Posterior cingulate gyrus (tissue), 11 donors: ENCODE data around the gene MCM9.

Source experiments
- DNase-seq, 10 donors: peaks; one replicate each; pipeline versions ENCODE4 v3.0.0 to v3.0.0-alpha.2; 2020 to 2021; ENCODE audit warnings: mixed read lengths in 3 of 10
- intact Hi-C: fragments of 100-400 bp; cut with DNase I; formaldehyde crosslinking; loops from one replicate; pipeline ENCODE4 v1.15.1; 2023

Gene MCM9

DNA sequence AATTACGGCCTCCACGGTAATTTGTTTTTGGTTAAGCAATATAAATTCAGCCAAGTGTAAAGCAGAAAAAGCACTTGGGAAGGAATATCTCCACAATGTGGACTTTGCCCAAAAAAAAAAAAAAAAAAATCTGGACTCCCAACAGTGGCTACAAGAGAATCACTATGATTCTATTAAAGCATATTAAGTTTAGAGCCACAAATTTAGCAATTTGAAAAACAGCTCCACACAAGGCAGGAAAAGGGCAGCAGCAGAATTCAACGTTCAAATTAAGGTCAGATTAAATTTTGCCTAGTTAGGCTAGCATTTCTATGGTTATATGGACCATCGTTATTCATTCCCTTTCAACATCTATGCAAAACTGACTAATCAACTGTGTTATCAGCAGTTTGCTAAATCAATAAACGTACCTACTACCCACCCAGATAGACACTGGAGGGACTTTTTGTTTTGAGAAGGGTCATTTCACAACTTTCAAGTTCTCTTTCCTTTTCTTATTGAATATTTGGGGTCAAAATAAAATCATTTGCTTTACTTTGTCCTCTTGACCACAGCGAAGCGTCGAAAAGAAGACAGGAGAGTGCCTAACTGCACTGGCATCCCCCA, 1.0 kb downstream of the MCM9 start:
- intact Hi-C loops: loop anchor here (1.0 kb wide), 1 partner anchor 40 kb away; the partner anchor contains the start of gene ASF1A

DNA sequence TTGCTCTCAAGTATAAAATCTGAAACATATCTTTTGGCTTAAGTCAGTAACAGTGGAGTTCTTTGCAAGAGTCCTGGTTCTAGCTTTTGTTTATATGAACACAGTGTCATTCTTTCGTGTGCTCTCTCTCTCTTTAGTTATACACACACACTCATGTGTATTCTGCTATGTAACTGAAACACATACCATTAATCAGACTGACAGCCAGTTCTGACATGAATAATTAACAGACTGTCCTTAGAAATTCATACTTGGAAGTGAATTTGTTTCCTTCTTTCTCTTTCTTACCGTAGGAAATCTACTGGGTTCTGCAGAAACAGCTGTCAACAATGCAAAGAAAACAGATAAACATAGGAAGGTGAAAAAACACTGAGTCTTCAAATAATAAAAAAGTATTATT, 2.5 kb downstream of the MCM9 start:
- DNase-seq: no peak
- intact Hi-C loops: no loop called here

More for the DNA sequence above, 1.0 kb downstream of the MCM9 start:
- no peak for DNase-seq

DNA sequence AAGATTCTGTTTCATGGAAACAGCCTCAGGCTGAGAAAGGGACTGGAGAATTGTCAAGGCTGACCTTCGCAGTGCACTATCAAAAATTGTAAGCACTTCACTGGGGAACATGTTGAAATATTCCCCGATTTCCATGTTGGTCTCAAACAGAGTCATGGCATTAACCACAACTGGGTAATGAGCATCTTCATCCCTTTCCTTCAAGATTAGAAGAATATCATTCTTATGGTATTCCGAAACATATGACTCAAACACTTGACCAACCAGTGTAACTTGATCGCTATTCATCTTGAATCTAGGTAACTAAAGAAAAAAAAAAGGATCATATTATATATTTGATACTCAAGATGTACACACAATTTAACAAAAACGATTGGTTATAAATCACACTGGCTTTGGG, 3.5 kb downstream of the MCM9 start:
- intact Hi-C loops: no loop called here

DNA sequence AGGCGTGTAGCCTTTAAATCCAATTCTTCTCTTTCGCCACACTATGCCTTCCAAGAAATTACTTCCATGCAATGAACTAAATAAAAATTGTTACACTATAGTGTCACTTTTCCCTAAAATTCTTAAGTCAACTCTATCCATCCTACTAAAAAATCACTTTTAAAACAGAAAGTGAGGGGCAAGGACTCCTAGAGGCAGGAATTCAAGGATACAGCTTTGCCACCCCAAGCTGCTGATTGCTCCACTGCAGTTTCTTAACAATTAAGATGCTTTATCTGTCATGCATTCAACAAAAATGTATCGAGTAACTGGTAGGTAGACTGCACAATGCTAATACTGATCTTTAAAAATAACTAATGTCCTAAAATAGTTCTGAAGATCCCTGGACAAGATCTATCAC, 4.3 kb downstream of the MCM9 start:
- no peak for DNase-seq
- intact Hi-C loops: no loop called here

More for the DNA sequence above, 3.5 kb downstream of the MCM9 start:
- no peak for DNase-seq

DNA sequence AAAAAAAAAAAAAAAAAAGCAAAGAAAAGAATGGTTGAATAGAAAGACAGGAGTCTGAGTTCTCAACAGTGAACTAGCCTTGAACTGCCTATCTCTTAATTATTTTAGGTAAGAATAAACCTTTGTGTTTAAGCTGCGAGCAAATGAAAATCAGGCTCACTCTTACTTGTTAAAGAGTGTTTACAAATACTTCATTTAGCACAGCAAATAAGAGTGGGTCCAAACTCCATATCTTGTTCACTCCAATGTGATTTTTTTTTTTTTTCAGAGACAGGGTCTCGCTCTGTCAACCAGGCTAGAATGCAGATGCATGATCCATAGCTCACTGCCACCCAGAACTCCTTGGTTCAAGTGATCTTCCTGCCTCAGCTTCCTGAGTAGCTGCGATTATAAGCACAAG, 11.9 kb downstream of the MCM9 start:
- intact Hi-C loops: no loop called here
- no peak for DNase-seq

DNA sequence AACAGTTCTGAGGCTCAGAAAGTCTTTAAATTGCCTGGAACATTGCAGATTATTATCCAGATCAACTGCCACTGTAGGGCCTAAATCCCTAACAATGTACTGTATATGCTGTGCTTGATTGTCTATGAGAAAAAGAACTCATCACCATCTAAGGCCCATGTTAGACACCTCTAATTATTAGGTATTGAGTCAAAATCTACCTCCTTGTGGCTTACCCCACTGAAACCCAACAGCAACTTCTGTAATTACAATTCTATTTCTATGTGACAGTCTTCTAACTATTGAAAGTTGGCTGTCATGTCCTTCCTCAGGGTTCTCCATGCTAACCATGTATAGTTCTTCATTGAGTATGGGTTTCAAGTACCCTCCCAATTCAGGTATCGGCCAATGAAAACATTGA, 13.9 kb downstream of the MCM9 start:
- no peak for DNase-seq
- intact Hi-C loops: no loop called here

DNA sequence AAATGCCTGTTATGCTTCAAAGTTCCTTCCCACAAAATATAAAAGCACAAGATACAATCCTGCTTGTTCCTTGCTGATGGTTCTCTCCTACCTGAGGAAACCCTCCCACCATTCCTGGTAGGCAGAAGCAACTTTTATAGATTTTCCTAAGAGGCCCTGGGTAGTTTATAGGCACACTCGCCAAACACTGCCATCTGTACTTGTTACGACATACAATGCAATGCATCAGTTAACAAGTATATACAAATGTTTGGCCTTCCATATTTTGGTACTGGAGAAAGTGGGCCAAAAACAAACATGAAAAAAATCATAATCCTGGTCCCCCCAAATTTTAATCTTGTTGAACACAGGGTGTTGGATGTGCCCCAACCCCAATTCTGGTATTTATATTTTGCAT, 16.6 kb downstream of the MCM9 start:
- intact Hi-C loops: no loop called here
- no peak for DNase-seq

DNA sequence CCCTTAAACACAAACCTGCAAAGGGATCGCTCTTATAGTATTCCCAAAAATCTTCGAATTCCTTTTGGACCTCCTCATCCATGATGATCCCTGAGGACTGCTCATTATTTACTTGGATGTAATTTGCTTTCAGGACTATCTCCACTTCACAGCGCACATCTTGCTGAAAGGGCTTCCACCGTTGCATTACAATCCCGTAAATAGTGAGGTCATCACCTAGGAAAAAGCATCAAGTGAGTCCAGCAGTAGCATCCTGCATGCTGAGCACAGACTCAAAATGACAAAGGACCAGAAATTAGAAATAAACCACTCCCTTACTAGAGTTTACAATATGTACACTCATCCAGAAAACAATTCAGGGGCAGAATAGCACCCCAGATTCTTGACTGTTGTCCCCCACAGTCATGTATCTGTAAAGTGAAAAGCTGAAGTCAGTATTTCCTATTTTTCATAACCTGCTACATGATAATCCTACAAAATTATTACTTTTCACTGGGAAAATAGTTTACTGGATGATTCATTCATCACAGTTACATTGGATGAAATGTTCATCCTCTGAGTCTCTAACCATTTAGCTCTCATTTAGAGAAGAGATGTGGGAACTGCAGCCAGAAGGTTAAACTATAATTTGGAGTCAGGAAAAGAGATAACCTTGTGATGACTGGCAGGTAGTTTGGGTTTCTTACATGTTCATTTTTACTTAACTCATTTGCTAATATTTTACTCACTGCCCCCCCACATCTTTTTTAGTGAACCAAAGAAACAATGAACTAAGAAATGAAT, 17.2 kb downstream of the MCM9 start:
- DNase-seq: no peak
- intact Hi-C loops: no loop called here

DNA sequence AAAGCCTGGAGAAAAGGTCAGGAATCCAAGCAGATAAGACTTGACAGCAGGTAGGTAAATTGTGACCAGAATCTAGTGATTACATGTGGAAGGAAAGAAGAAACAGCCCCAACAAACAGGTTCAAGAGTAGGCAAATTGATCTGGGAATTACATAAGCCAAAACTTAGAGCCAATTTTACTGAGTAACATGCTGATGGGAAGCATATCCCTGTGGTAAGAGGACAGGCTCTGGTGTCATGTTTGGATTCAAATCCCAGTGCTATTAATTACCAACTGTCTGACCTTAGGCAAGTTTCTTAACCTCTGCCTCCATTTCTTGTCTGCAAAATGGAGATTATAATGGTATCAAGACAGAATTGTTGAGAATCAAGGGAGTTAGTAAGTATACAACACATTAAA, 20.4 kb downstream of the MCM9 start:
- intact Hi-C loops: no loop called here
- DNase-seq: no peak

DNA sequence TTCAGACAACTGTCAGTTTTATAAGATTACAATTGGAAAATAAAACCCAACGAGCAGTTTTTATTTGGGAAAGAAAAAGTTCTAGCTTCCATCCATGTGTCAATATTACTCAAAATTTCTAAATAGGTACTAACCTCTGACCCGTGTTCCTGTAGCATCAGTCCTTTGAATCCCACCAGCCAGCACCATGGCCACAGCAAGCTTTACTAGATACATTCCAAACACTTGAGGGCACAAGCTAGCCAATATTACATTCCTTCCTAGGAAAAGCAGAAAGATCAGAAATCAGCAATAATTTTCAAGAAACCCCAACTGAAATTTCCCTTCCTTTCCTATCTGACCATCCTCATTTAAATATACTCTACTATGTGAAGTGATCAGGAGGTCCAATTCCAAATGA, 21.8 kb downstream of the MCM9 start:
- DNase-seq: no peak
- intact Hi-C loops: no loop called here

DNA sequence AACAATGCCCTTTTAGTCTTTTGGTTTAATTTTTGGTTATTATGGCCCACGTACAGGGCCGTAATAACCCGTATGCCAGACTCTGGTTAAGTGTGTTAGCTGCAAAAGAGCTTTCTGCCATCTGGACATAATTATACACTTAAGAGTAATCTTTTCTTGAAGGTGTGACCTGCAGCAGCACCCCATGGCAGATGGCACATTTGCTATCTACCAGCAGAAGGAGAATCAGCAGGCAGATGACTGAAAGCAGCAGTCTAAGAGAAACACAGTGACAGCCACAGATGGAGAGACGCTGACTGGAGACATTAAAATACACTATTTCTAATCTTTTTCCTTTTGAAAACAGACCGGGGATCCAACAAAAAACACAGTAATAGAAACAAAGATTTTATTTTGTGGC, 22.3 kb downstream of the MCM9 start:
- intact Hi-C loops: no loop called here
- DNase-seq: no peak

DNA sequence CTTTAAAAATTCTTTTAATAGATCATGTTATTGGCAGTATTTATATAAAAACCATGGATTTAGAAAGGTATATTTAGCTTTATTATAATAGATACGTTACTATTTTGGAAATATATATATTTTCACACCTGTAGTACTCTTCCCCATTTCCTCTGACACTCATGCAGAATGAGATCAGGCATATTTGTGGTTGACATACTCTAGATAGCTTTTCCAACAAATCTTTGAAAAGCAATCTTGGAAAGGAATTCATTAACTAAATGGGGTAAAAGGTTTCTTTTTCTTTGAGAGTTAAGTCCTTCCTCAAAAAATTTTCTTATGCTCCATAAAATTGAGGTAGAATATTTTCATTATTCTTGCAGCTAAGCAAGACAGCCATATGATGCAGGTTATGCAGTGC, 26.5 kb downstream of the MCM9 start:
- intact Hi-C loops: no loop called here
- no peak for DNase-seq

DNA sequence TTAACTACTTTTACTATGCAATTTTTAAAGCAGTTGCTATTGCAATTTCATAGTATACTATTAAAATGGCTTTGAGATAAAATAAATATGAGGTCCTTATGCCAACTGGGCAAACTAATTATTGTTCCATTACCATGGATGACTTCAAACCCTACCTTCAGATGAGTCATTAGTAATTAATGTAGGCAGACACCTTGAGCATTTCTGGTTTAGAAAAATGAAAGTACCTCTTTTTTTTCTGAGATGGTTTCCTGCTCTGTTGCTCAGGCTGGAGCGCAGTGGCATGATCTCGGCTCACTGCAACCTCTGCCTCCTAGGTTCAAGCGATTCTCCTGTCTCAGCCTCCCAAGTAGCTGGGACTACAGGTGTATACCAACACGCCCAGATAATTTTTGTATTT, 29.1 kb downstream of the MCM9 start:
- no peak for DNase-seq
- intact Hi-C loops: no loop called here

DNA sequence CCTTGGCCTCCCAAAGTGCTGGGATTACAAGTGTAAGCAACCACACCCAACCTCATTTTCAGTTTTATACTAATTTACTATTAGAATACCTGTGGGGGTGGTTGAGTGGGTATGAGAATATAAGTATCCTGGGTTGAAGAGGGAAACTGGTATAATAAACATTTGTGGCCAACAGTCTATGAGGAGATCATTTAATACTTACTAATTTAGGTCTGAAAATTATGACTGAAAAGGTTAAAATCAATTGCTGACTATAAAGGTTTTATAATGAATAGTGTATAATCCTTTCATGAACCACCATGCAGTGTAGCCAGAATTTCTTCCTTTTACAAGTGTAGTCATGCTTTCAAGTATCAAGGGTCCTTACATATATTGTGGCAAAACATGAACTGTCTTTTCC, 29.9 kb downstream of the MCM9 start:
- DNase-seq: no peak
- intact Hi-C loops: no loop called here

DNA sequence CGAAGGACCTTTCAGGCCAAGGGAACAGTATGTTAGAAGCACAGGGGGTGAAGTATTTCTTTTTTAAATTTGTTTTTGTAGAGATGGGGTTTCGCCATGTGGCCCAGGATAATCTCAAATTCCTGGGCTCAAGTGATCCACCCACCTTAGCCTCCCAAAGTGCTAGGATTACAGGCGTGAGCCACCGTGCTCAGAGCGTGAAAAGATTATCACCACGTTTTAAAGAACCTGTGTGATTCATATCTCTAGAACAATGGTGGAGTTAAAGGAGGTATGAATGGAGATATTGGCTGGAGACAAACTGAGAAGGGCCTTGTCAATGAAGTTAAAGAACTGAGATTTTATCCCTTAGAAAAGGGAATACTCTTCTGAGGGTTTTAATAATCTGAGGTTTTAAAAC, 31.3 kb downstream of the MCM9 start:
- DNase-seq: no peak
- intact Hi-C loops: no loop called here

DNA sequence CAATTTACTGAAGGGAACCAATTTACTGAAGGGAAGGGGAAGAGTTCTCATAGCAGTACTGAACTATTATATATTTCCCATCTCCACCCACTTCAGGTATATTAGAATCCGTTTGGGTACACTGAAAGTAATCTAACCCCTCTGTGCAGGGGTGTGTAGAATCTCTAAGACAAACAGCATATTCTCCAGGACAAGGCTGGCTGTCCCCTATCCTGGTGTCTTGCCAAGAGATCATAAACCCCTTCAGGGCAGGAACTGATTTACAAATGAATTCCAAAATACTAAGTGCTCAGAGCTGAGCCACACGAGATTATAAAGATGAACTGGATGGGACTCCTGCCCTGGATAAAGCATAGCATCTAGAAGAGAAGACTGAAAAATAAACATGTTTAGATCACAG, 31.8 kb downstream of the MCM9 start:
- intact Hi-C loops: no loop called here
- no peak for DNase-seq

DNA sequence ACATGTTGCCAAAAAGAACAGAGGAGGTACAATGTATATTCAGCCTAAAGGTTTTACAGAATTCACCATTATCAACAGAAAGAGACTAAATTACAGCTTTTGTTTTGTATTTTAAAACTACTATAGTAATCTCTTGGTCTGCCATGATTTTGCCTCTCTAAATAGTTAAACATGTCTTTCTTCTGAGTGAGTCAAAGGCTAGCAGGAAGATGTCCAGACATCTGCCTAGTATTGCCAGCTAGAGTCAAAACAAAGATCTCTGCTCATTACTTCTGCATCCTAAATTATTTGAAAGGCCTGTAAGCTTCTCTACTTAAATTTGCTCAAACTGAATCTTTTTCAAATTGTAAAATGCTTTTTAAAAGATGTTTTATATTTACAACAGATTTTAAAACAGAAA, 32.2 kb downstream of the MCM9 start:
- intact Hi-C loops: no loop called here
- no peak for DNase-seq

DNA sequence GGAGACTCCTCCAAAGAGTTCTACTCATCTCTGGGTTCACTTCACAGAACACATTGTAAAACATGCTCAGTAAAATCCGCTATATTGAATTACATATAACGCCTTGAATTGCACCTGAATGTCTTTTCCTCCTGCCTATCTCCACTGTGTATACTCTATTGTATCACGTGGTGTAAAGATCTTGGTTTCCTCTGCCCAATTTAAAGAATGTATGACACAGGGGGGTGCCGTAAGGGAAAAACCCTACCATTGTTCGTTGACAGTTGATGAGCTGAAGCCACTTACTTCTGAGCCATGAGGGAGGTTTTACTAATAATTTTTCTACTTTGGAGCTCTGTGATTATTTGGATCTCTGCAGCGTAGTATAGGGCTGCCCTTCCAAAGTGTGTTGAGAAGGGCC, 35.0 kb downstream of the MCM9 start:
- intact Hi-C loops: no loop called here
- no peak for DNase-seq

DNA sequence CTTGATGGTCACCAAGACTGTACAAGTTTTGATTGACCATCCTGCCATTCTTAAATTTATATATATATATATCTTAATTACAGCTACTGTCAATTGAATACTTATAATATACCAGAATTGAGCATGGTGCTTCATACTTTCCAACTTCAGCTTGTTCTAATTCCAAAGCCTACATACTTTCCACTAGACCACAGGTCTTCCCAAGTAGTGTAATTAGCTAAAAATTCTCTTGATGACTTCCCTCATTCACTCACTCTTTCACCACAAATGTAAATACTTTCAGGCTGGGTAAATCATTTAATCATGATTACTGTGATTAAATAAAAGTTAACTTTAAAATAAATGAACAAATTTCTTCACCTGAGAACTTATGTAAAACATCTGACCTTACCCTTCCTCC, 37.6 kb downstream of the MCM9 start:
- intact Hi-C loops: no loop called here
- DNase-seq: no peak

DNA sequence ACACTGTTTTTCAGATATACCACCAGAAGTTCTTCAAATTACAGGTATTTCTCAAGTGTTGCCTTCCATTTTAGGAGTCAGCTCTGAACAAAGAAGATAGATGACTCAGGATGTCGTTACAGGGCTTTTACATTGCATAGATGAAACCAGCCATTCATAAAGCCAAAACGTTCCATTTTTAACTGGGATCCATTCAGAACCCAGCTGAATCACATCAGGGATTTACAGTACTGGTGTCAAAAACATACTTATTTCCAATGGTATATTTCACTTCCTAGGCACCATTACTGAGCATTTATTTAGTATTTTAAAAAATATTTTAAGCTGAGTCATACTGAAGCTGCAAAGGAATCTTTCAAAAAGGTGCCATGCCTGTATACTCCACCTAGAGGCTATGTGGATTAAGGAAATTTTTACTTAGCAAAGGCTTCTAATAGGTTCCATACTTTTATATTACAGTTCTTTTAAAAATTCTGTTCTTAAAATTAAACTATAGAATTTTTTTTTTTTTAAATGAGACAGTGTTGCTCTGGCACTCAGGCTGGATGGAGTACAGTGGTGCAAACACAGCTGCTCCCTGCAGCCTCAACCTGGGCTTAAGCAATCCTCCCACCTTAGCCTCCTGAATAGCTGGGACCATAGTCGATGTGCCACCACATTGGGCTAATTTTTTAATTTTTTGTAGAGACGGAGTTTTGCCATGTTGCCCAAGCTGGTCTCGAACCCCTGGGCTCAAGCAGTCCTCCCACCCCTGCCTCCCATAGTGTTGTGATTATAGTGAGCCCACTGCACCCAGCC, 38.4 kb downstream of the MCM9 start:
- no peak for DNase-seq
- intact Hi-C loops: no loop called here

DNA sequence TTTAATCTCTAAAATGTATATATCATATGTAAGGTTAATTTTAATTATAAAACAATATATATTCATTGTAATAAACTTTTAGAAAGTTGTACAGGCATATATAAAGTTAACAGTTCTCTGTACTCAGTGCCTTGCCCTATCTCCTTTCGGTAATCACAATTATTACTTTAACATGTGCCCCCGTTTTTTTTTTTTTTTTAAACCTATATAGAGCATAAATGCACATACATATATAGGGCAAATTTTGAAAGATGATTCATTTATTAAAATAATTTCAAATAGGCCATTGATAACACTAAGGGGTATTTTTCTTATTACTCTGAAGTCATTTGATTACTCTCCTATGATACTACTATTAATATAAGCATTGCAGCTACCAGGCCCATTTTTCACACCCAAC, 39.1 kb downstream of the MCM9 start:
- no peak for DNase-seq
- intact Hi-C loops: loop anchor here (2.0 kb wide), 1 partner anchor 245 kb away; the partner anchor contains the start of gene CEP85L

DNA sequence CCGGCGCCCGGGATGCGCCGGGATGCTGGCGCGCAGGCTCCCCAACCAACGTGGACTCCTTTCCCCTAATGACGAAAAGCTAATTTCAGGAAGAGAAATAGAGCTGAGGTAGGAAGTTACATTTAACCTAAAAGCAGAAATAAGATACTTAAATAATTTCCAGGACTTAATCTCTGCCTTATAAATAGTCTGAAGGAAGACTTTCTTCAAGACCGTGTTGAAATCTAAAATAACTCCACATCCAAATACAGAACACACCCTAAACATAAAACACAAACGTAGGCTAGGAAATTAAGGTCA, 39.7 kb downstream of the MCM9 start:
- DNase-seq: no peak
- intact Hi-C loops: loop anchor here (2.0 kb wide), 1 partner anchor 244 kb away; the partner anchor contains the start of gene CEP85L
